HepG2 (cell line): ENCODE data around the gene WDR3. TPM values are rescaled to one million over a fixed set of nuclear protein-coding genes. Genes with fewer than 3 reads are reported as not detected.
A peak's percentile ranks its signal among the peaks of the same experiment; 100 is the strongest.

Source experiments
- CERS6 ChIP-seq: sonication (generic); formaldehyde crosslinking; IDR thresholded peaks from 2 replicates; pipeline ENCODE4 v1.5.0; 2020; ENCODE audit warnings: missing genetic modification reagents
- HDAC2 ChIP-seq: sonication (generic); formaldehyde crosslinking; IDR thresholded peaks from 2 replicates; pipeline ENCODE4 v1.4.0; 2020; ENCODE audit warnings: missing genetic modification reagents
- MIXL1 ChIP-seq: IDR thresholded peaks from 2 replicates; pipeline ENCODE4 v1.6.1; 2016
- NFE2L1 ChIP-seq: sonication (generic); formaldehyde crosslinking; IDR thresholded peaks from 2 replicates; pipeline ENCODE4 v1.4.0; 2020; ENCODE audit warnings: missing genetic modification reagents, mild to moderate bottlenecking, borderline replicate concordance
- PAX8 ChIP-seq: sonication (generic); formaldehyde crosslinking; IDR thresholded peaks from 2 replicates; pipeline ENCODE4 v1.8.0; 2022; ENCODE audit warnings: mild to moderate bottlenecking, missing genetic modification reagents, borderline replicate concordance
- RAD21 ChIP-seq: fragments of 450-650 bp; formaldehyde crosslinking; IDR thresholded peaks from 2 replicates; pipeline ENCODE4 v1.5.0; 2020; ENCODE audit warnings: mild to moderate bottlenecking
- ZNF616 ChIP-seq: sonication (generic); formaldehyde crosslinking; IDR thresholded peaks from 2 replicates; pipeline ENCODE4 v1.5.0; 2020; ENCODE audit warnings: low read depth, mild to moderate bottlenecking, missing genetic modification reagents
- ZNF704 ChIP-seq: sonication (generic); formaldehyde crosslinking; IDR thresholded peaks from 2 replicates; pipeline ENCODE4 v1.8.1; 2023; ENCODE audit warnings: mild to moderate bottlenecking, inconsistent platforms, moderate library complexity, missing genetic modification reagents, borderline replicate concordance
- polyA plus RNA-seq, 8 experiments: library from polyadenylated mRNA; depleted of rRNA in 3 of 8; stranded (reverse) in 7 of 8; unstranded in 1 of 8; fragments of >200 nt; fragmentation: Illumina TruSeq in 4 of 8; extraction: Trizol in 4 of 8; gene quantifications; 2 replicates each; pipeline versions ENCODE4 v1.2.1 to v1.2.3, GENCODE V29; 2011 to 2016; ENCODE audit warnings: low read depth in 4 of 8, missing spikeins in 1 of 8, mixed read lengths in 1 of 8; ENCODE audit not compliant: insufficient read depth in 1 of 8
- total RNA-seq, 5 experiments: library from RNA; depleted of rRNA; stranded (reverse); fragments of >200 nt; fragmentation: Illumina TruSeq; extraction: Trizol; gene quantifications; 2 replicates each; pipeline ENCODE4 v1.2.3, GENCODE V29; 2016; ENCODE audit warnings: low read depth in 1 of 5
- TF ChIP-seq, protein P1 (sequence below): sonication (generic); formaldehyde crosslinking; conservative IDR thresholded peaks from 2 replicates; pipeline ENCODE4 v1.4.0; 2020; ENCODE audit warnings: missing genetic modification reagents
- TF ChIP-seq, protein P2 (sequence below): sonication (generic); formaldehyde crosslinking; IDR thresholded peaks from 2 replicates; pipeline ENCODE4 v1.4.0; 2020; ENCODE audit warnings: mild to moderate bottlenecking, missing genetic modification reagents
- TF ChIP-seq, protein P3 (sequence below): IDR thresholded peaks from 2 replicates; pipeline ENCODE4 v1.6.1; 2016; ENCODE audit warnings: control low read depth

Gene WDR3
- total and polyA plus RNA-seq, 2 of the 13 experiments (the other 11 are each of a cell fraction or from before 2014, with no cell fraction given), result 15.9 to 55.5 TPM

DNA sequence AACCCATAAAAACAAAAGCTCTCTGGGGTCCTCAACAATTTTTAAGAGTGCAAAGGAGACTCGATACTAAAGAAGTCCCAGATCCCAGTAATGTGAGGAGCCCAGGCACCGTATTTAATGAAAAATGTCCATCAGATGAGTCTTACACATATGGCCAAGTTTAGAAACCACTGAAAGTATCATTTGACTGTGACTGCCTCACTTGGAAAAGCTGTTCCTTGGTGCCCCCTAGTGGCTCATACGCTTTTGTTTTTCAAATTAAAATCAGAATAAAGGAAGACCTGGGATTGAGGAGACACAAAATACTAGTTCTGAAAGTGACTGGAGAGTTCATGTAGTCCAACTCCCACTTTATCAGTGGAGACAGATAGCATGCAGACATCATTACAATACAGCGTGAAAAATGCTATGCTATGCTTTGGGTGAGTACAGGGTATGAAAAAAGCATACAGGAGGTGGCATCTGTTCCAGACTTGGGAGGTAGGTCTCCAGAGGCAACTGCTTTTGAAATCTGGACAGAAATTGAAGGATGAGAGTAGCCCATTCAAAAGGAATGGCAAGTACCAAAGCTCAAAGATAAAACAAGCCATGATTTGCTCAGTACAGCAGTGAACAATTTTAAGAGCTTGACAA is 33.9 kb upstream of the WDR3 start (continued):
- TF ChIP-seq ZNF704 (CRISPR knock-in tag), result no peak
- peak; percentile 51 for TF ChIP-seq RAD21 (CRISPR knock-in tag)
- no peak for TF ChIP-seq NFE2L1 (CRISPR knock-in tag)
- no peak for TF ChIP-seq MIXL1 (CRISPR knock-in tag)
- TF ChIP-seq, protein P1, sequence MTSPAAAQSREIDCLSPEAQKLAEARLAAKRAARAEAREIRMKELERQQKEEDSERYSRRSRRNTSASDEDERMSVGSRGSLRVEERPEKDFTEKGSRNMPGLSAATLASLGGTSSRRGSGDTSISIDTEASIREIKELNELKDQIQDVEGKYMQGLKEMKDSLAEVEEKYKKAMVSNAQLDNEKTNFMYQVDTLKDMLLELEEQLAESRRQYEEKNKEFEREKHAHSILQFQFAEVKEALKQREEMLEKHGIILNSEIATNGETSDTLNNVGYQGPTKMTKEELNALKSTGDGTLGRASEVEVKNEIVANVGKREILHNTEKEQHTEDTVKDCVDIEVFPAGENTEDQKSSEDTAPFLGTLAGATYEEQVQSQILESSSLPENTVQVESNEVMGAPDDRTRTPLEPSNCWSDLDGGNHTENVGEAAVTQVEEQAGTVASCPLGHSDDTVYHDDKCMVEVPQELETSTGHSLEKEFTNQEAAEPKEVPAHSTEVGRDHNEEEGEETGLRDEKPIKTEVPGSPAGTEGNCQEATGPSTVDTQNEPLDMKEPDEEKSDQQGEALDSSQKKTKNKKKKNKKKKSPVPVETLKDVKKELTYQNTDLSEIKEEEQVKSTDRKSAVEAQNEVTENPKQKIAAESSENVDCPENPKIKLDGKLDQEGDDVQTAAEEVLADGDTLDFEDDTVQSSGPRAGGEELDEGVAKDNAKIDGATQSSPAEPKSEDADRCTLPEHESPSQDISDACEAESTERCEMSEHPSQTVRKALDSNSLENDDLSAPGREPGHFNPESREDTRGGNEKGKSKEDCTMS (CRISPR knock-in tag), result no peak
- TF ChIP-seq, protein P2, sequence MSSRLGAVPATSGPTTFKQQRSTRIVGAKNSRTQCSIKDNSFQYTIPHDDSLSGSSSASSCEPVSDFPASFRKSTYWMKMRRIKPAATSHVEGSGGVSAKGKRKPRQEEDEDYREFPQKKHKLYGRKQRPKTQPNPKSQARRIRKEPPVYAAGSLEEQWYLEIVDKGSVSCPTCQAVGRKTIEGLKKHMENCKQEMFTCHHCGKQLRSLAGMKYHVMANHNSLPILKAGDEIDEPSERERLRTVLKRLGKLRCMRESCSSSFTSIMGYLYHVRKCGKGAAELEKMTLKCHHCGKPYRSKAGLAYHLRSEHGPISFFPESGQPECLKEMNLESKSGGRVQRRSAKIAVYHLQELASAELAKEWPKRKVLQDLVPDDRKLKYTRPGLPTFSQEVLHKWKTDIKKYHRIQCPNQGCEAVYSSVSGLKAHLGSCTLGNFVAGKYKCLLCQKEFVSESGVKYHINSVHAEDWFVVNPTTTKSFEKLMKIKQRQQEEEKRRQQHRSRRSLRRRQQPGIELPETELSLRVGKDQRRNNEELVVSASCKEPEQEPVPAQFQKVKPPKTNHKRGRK, result no peak
- TF ChIP-seq, protein P3, sequence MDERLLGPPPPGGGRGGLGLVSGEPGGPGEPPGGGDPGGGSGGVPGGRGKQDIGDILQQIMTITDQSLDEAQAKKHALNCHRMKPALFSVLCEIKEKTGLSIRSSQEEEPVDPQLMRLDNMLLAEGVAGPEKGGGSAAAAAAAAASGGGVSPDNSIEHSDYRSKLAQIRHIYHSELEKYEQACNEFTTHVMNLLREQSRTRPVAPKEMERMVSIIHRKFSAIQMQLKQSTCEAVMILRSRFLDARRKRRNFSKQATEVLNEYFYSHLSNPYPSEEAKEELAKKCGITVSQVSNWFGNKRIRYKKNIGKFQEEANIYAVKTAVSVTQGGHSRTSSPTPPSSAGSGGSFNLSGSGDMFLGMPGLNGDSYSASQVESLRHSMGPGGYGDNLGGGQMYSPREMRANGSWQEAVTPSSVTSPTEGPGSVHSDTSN (CRISPR knock-in tag), result no peak
- TF ChIP-seq ZNF616, result no peak
- TF ChIP-seq CERS6, result no peak
- TF ChIP-seq PAX8, result no peak
- TF ChIP-seq HDAC2 (CRISPR knock-in tag), result no peak
